ENCODE data around the gene GPR17.

DNA sequence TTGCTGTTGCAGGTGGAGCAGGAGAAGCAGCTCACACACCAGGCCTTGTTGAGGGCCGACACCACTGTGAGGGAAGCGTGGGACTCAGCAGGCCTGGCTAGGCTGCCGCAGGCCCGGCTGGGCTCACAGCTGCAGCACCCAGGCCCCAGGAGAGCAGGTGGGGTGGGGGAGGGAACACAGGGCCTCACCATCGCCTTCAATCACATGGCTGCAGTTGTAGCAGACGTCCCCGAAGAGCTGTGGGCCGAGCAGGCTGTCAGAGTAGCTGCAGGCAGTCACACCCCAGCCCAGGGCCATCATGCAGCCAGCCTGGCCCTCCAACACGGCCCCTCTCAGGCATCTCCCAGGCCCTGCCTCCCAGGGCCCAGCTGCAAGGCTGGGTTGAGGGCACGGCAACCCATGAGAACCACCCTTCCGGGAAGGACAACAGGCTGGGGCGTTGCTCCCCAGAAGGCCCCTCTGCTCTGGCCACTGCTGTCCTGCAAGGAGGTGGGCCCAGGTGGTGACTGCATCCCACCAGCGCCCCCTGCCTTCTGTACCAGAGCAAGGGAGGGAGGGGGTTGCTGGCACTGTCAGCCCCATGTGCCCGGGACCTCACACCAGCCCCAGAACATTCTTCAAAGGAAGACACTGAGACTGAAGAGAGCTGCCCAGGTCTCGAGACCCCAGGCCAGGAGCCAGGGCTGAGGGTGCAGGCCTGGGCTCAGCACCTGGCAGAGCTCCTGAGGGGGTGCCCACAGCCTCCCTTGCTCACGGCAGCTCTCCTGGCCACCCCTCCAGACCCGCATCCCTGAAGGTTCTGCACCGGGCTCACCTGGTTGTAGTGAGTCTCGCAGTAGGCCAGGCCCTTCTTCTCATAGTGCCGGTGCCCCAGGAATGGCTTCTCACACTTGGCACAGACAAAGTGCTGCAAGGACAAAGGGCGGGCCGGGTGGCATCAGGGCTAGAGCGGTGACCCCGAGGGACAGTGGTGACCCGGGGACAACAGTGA, 5.6 kb upstream of the GPR17 start:
- TF ChIP-seq, protein P1, sequence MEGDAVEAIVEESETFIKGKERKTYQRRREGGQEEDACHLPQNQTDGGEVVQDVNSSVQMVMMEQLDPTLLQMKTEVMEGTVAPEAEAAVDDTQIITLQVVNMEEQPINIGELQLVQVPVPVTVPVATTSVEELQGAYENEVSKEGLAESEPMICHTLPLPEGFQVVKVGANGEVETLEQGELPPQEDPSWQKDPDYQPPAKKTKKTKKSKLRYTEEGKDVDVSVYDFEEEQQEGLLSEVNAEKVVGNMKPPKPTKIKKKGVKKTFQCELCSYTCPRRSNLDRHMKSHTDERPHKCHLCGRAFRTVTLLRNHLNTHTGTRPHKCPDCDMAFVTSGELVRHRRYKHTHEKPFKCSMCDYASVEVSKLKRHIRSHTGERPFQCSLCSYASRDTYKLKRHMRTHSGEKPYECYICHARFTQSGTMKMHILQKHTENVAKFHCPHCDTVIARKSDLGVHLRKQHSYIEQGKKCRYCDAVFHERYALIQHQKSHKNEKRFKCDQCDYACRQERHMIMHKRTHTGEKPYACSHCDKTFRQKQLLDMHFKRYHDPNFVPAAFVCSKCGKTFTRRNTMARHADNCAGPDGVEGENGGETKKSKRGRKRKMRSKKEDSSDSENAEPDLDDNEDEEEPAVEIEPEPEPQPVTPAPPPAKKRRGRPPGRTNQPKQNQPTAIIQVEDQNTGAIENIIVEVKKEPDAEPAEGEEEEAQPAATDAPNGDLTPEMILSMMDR (IDR thresholded peaks at IDR 0.05; ENCODE audit: low read depth, low read length), result peak; percentile 44
- TF ChIP-seq EZH2phosphoT487 (IDR thresholded peaks at IDR 0.05; ENCODE audit: low read depth), result no peak

Measured in OCI-LY3 (cell line).